ENCODE measurements around the gene CAPN13.

The CAPN13 gene

DNA sequence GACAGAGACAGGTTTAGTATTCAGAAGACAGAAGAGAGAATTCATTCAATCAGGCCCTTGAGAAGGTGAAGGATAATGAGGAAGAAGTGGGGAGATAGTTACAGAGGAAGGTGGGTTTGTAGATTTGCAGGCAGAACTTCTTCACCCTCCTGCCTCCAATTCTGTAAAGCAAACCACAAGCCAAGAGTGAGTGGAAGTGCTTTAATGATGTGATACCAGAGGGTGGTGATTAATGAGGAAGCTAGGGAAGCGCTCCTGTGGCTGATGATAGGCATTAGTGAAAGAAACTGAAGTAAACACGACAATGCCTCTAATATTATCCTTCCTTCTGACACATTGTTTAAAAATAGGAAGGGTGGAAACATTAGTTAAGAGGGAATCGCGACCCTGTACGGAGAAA is 78.2 kb downstream of the CAPN13 start:
- no peak for DNase-seq

DNA sequence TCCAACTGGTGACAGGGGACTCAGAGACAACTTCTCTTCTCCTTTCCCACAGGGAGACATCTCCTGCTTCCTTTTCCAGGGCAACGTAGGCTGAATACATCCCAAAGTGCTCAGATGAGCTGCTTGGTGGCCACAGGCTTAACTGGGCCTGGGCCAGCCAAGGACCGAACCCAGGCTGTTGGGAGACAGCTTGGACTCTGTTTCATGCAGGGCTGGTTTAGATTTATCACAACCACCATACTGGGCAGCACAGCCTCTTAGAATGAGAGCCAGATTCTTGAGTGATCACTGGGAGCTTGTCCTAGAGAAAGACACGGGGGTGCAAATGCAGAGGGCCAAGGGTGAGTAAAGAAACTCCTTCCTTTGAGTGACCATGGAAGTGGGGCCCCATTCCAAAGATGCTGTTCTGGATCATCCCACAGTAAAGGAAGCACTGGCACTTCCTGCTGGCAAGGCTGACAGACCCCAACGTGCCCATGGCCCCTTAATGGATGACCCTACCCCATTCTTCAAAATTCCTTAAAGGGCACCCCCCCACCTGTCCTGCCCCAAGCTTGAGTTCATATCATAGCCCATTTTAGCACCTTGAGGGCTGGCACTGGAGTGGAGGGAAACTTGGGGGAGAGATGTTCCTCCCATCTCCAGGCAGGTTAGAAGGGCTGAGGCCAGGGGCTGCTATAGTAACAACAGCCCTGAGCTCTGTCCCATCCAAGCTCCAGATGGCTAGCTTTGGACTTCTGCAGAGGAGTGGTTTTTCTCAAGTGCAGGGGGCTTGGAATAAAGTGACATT is 84.1 kb downstream of the CAPN13 start:
- no peak for DNase-seq

GRCh38 chr2:30721668-30722647 is 85.3 kb downstream of the CAPN13 start:
- no peak for DNase-seq

- DNase-seq: no peak
These were observed 86.0 kb downstream of the CAPN13 start for GRCh38 chr2:30721241-30721640.

DNA sequence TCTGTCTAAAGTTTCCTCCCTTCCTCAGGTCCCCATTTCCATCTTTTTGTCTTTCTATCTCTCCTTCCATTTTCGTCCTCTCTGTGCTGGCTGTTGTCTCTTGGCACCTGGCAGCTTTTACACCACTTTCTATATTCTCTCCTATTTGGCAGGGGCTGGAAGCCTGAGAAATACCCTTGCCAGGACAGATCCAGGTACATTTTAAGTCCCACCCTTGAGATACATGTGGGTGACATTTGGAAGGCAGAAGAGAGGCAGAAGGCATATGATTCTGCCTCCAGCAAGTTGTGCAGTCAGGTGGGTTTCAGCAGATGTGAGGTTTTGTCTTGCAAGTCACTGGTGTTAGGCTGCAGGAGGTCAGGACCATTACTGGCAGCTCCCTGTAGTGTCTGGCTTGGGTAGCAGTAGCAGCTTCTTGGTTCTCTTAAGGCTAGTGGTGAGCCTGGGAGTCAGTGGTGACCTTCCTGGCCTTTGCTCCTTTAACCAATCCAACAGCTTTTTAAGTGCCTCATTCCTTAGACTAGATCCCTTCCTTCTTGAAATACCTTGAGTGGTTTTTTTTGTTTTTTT is 90.1 kb downstream of the CAPN13 start:
- DNase-seq: no peak

- no peak for DNase-seq
These were observed 90.9 kb downstream of the CAPN13 start for GRCh38 chr2:30716123-30716900.

GRCh38 chr2:30714811-30715709 is 92.2 kb downstream of the CAPN13 start:
- DNase-seq: no peak

- no peak for DNase-seq
These were observed 93.5 kb downstream of the CAPN13 start for GRCh38 chr2:30713698-30714097.

DNA sequence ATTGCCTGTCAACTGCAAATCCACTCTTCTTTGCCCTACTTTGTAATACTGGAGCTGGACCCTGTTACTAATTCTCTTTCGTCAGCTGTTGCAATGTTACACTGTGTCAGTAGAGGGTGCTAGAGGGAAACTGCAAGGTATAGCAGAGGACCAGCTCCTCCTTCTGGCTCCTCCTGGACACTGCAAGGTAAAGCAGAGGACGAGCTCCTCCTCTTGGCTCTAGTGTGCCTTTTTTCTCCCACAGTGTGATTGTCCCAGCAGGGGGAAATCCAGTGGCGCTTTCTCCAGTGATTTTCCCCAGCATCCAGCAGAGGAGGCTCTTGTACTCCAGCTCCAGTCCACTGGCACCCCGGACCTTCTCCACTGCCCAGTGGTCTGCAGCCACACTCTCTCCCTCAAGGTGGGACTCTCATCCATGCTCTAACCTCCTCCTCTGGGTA is 95.6 kb downstream of the CAPN13 start:
- peak; percentile 87 for DNase-seq

DNA sequence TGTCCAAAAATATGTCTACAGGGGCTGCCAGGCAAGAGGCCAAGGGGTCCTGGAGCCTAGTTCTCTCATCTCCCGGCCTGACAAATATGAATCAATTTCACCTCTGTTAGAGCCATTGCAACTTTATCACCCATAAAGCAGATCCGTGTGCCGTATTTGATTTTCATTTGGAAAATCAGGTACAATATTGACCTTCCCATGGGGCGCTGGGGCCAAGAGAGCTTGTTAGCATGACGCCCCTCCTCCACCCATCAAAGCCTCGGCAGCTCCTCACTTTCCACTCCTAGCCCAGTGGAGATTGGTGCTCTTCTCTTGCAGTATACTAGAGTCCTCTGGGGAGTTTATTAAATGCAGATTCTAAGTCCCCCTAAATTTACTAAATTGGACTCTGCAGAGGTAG is 96.8 kb downstream of the CAPN13 start:
- DNase-seq: no peak

DNA sequence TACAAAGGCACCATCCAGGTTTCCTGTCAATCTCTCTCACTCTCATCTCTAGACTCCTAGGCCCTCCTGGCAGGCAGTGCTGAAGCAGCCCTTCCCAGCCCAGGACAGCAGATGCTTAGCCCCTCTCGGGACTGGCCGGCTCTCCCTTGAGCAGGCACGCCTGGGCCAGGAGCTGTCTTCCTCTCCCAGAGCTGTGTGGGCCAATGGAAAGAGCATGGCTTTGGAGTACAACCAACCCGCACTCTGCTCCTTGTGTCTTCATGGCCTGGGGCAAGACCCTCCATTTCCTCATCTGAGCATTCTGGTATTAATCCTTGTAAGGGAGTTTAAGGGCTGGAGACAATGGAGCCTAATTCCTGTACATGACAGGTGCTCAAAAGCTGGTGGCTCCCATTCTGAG is 97.2 kb downstream of the CAPN13 start:
- DNase-seq: no peak

DNA sequence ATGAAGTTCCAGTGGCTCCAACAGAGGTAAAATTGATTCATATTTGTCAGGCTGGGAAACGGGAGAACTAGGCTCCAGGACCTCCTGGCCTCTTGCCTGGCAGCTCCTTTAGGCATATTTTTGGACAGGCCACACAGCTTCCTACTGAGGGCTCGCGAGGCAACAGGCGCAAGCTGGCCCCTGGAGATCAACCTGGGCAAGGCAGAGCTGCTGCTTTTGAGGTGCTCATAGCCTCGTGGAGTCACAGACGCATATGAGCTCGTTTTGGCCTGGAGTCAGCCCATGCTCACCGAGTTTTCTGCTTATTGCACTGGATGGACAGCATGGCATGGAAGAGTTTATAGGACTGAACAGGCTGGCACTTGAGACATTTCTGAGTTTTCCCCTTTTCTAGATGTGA is 97.7 kb downstream of the CAPN13 start:
- no peak for DNase-seq

DNA sequence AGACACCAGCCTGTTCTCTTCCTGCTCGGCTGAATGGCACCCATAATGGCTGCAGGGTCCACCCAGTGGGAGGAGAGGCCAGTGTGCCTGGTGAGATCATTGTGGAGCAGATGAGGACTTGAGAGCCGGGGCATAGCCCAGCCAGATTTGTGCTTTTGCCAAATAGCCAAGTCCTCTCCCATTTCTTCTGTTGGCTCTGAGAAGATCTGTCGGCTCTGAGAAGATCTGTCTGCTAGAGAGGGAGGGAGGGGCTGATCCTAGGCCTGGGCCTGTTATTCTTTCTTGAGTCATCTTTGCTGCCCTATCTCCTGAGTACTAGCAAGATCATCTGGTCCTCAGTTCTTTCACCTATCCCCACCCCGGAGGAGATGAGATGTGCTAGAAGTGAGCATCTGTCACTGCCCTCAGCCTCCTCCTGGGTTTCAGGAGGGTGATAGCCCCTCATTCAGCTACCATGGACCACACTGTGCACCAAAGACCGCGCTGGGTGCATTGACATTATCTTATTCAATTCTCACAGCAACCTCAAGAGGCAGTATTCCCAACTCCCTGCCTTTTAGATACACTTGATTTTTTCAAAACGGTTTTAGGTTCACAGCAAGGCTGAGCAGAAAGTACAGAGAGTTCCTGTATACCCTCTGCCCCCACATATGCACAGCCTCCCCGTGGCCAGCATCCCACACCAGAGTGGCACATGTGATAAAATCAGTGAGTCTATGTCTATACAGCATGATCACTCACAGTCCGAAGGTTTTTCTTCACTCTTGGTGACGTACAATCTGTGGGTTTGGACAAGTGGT is 98.6 kb downstream of the CAPN13 start:
- DNase-seq: no peak

- no peak for DNase-seq
These were observed 99.8 kb downstream of the CAPN13 start for GRCh38 chr2:30707304-30707903.

DNA sequence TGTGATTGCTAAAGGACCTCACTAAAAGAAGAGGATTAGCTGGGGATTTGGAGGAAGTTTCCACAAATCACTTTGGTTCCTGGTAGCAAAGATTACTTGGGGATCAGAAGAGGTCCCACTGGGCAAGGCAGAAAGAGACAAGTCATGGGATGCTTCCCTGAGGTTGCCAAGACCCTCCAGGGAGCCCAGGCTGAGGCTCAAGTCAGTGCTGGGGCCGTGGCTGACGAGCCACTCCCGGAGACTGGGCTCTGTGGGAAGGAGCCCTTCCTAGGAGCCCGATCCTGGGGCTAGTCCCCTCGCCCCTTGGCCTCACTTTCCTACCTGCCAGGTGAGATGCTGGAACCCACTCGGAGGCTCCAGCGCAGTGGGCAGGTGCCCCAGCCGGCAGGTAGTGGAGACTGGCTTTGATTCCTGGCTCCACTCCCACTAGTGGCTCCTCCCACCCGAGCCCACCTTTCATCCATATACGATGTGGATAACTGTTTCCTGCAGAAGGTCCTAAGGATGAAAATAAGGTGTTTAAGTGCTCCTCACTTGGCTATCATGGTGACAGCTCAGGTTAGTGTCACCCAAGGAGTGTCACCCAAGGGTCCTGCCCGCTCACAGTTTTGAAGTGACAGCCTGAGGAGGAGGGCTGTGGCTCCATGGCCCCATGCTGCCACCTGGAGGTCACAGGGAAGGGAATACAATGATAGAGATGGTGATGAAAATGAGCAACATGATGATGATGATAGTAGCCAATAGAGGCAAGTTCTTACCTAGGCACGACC is 100.5 kb downstream of the CAPN13 start:
- peak; percentile 68 for DNase-seq

GRCh38 chr2:30705711-30706533 is 101.3 kb downstream of the CAPN13 start:
- DNase-seq: no peak

- no peak for DNase-seq
These were observed 102.2 kb downstream of the CAPN13 start for GRCh38 chr2:30705056-30705455.

GRCh38 chr2:30704309-30705020 is 102.8 kb downstream of the CAPN13 start:
- DNase-seq: no peak
